GM21390 (cell line): ENCODE results near the gene SLC22A7.

ENCODE experiments used
- ATAC-seq: cut with Tn5 transposase; IDR thresholded peaks from one replicate; pipeline ENCODE4 v1.9.1; 2021; ENCODE audit not compliant: unreplicated experiment

Gene SLC22A7

DNA sequence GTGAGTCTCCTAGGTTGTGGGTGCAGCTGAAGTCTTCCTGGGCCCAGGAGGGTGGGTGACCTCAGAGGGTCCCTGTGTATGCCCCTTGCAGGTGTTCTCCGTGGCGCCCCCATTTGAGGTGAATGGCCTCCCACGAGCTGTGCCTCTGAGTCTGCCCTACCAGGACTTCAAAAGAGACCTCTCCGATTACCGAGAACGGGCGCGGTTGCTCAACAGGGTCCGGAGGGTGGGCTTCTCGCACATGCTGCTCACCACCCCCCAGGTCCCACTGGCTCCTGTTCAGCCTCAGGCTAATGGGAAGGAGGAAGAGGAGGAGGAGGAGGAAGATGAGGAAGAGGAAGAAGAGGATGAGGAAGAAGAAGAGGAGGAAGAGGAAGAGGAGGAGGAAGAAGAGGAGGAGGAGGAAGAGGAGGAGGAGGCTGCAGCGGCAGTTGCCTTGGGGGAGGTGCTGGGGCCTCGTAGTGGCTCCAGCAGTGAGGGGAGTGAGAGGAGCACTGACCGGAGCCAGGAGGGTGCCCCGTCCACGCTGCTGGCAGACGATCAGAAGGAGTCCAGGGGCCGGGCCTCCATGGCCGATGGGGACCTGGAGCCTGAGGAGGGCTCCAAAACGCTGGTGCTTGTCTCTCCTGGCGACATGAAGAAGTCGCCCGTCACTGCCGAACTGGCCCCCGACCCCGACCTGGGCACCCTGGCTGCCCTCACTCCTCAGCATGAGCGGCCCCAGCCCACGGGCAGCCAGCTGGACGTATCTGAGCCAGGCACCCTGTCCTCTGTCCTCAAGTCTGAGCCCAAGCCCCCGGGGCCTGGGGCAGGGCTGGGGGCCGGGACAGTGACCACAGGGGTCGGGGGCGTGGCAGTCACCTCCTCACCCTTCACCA lies 15.2 kb upstream of the SLC22A7 start:
- ATAC-seq: no peak

DNA sequence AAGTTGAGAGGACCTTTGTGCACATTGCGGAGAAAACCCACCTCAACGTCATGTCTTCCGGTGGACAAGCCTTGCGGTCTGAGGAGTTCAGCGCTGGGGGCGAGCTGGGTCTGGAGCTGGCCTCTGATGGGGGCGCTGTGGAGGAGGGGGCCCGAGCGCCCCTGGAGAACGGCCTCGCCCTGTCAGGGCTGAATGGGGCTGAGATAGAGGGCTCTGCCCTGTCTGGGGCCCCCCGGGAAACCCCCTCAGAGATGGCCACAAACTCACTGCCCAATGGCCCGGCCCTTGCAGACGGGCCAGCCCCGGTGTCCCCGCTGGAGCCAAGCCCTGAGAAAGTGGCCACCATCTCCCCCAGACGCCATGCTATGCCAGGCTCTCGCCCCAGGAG lies 14.6 kb upstream of the SLC22A7 start:
- no peak for ATAC-seq

DNA sequence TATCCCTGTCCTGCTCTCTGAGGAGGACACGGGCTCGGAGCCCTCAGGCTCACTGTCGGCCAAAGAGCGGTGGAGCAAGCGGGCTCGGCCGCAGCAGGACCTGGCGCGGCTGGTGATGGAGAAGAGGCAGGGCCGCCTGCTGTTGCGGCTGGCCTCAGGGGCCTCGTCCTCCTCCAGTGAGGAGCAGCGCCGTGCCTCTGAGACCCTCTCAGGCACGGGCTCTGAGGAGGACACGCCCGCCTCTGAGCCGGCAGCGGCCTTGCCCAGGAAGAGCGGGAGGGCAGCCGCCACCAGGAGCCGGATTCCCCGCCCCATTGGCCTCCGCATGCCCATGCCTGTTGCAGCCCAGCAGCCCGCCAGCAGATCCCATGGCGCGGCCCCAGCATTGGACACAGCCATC lies 14.2 kb upstream of the SLC22A7 start:
- ATAC-seq: no peak

DNA sequence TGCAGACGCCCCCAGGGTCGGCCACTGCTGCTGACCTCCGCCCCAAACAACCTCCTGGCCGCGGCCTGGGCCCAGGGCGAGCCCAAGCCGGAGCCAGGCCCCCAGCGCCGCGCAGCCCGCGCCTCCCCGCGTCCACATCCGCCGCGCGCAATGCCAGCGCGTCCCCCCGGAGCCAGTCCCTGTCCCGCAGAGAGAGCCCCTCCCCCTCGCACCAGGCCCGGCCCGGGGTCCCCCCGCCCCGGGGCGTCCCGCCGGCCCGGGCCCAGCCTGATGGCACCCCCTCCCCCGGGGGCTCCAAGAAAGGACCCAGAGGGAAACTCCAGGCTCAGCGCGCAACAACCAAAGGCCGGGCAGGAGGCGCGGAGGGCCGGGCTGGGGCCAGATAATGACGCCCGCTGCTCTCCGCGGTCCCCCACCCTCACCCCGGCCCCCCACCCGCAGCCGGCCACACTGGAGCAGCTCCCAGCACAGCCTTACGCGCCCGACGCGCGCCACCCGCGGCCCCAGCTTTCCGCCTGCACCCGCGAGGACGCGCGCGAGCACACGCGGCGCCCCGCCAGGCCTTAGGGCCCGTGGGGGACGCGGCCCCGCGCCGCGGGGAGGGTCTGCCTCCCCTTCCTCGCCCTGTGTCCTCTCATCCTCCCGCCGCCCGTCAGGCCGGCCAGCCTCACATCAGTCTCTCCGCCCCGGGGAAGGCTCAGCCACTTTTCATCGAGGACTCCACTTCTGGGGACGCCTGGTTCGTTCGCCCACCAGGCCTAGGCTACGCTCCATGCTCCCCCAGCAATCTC lies 12.9 kb upstream of the SLC22A7 start:
- no peak for ATAC-seq

DNA sequence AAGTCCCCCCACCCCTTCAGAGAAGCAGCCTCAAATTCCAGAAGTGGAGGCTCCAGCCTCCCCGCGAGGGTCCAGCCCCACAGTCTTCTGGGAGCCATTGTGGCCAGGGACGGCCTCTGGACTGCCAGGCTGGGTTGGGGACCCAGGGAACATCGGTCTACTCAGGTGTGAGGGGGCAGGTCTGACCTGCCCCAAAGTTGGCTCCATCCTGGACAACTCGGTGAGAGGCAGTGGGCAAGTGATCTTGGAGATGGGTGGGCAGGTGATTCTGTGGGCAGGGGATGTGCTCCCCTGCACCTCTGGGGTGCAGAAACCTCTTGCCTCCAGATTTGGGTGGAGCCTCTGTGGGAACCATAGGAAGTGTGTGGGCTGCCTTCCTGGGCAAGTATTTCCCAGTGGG lies 12.2 kb upstream of the SLC22A7 start:
- ATAC-seq: no peak

DNA sequence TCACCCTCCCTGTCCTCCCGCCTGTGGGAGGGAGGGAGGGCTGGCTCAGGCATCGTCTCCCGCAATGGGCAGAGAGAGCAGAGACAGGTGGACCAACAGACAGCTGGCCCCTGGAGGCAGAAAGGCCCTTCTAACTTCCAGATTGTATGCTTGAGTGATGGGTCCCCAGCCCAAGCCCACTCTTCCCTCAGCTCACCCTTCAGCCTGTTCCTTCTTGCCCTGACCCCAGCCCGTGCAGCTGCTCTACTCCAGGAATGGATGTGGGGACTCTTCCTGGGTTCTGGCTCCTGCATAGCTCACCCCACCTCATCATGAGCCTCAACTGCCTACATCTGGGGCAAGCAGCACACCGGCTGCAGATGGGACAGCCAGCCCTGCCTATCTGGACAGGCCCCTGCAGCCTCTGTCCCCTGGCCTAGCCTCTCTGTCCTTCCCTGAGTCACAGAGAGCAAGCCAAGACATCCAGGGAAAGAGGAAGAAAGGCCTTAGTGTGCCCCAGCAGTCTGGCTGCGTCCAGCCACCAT lies 11.5 kb upstream of the SLC22A7 start:
- ATAC-seq: no peak

DNA sequence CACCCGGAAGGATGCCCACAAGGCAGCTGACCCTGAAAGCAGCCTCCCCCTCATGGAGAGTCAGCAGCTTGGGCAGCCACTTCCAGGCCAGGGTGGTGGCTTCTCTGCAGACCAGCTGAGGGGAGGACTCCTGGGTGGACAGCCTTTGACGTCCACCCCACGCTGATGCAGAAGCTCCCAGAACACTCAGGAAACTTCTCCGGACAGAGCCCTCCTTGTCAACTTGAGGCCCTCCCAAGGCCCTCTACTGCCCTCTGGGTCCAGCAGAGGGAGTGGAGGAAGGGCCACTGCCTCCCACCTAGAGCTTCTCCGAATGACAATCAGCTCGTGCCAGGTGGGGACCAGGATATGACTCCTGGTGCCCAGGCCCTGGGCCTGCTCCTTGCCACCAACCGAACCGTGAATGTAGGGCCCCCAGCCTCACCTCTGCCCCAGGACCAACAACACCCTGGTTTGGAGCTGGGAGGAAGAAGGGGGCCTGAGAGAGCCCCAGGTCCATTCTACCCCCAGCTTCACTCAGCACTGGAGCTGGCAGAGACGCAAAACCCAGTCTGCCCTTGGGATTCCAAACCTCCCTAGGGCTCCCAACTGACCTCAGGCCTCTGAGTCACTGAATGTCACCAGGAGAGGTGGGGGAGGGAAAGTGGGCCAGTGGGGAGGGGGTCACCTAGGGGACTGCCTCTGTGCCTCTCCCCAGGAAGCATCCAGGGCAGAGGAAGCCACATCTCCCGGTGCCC lies 10.9 kb upstream of the SLC22A7 start:
- no peak for ATAC-seq

DNA sequence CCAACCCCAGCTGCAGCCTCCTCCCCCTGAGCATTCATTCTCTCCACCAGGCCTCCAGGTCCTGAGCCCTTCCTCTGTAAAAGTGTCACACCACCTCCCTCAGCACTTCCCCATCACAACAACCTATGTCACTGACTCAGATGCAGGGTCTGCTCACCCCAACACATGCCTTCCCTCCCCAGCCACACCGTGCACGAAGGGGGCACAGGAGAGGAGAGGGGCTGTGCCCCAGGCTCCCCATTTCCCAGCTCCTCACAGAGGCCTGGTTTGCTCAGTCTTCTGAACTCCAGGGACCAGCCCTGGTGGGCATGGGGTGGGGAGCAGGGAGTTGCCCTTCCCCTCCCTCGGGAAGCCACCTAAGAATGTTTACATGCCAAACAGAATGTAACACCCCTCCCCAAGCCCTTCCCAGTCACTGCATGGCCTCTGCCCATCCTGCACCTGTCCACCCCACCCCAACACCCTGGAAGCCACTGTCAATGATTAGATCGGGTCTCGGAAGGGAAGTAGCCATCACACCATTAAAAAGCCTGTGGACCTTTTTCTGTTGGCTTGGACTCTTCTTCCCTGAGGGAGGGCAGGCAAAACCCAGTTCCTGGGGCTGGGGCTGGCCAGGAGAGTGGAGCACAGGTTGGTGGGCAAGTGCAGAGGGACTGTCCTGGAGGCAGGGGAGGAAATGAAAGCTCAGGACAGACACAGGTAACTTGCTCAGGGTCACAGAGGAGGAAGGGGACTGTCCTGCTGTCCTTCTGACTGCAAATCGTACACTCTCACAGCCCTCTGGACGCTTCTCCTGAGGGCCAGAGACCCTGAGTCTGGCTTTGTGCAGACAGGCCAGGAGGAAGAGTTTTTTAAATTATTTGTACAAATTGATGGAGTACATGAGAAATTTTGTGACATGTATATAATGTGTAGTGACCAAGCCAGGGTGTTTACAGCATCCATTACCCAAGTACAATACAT lies 10.1 kb upstream of the SLC22A7 start:
- ATAC-seq: no peak

DNA sequence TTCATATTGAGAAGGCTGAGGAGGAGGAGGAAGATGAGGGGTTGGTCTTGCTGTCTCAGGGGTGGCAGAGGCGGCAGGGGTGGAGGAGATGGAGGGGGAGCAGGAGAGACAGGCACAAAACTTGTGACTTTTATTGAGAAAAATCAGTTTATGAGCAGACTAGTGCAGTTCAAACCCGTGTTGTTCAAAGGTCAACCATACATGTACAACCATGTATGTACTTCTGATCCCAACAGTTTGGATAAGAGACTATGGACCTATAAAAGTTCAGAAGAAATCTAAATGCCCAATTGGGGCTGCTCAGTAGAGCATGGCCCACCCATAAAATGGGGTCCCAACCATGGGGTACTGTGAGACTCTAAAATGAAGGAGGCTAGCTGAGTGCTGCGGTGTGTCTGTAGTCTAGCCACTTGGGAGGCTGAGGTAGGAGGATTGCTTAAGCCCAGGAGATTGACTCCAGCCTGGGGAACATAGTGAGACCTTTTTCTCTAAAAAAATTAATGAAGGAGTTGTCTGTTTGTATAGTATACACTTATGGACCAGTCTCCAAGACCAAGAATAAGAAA lies 7.6 kb upstream of the SLC22A7 start:
- ATAC-seq: no peak

DNA sequence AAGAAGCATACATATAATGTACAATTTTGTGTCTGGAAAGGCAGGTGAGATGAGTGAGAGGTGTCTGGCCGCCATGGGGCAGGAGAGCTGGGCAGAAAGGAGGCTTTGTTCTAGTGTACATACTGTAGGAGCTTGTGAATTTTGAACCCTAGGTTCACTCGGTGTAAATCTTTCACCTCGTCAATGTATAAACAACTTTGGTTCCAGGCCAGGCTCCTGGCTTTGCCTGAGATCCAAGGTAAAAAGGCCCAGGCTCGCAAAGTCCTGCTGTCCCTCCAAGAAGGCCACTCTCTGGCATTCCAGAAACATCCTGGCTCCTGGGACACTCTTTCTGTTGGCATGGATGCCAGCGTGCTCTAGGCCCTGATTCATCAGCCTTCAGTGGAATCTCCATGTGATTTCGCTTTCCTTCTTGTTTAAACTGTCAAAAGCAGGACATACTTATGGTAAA lies 7.1 kb upstream of the SLC22A7 start:
- no peak for ATAC-seq

DNA sequence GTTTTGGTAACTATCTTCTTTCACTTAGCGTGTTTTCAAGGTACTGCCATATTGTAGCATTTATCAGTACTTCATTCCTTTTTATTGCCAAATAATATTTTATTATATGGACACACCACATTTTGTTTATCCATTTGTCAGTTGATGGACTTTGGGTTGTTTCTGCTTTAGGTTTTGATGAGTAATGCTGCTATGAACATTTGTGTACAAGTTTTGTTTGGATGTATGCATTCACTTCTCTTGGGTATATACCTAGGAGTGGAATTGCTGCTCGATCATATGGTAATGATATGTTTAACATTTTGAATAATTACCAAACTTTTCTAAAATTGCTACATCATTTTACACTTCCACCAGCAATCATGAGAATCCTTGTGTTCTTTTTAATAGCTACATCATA lies 6.4 kb upstream of the SLC22A7 start:
- ATAC-seq: no peak

DNA sequence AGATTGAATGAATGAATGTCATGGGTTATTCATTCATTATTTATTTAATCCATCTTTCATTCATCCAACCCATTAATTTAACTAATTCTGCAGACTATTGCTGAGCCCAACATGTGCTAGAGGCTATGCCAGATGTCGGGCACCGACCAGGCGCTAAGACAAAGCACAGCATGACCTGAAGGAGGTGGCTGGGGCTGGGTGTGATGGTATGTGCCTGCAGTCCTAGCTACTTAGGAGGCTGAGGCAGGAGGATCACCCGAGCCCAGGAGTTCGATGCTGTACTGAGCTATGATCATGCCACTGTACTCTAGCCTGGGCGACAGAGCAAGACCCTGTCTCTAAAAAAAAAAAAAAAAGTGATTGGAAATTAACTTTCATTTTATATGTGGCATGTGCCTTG lies 5.7 kb upstream of the SLC22A7 start:
- no peak for ATAC-seq

DNA sequence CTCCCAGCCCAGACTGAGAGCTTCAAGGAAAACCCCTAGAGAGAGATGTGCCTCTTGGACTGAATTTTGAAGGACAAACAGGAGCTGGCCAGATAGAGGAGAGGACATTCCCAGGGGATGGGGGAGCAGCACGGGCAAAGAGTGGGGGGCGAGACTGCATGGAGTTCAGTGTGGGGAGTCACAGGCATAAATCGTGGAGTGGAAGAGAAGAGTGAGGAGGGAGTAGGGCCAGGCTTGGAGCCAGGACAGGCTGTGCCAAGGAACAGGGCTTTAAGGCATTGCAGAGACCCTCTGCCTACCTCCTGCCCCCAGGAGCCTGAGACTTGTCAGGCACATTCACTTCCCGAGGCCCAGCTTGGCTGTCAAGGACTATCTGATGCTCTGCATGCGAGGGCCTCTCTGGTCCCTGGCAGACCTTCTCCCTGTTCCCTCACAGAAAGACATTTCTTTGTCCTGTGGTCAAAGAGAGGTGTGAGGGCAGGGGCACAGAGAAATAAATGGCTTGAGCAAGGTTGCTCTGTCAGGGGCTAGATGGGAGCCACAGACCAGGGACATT lies 5.2 kb upstream of the SLC22A7 start:
- no peak for ATAC-seq

DNA sequence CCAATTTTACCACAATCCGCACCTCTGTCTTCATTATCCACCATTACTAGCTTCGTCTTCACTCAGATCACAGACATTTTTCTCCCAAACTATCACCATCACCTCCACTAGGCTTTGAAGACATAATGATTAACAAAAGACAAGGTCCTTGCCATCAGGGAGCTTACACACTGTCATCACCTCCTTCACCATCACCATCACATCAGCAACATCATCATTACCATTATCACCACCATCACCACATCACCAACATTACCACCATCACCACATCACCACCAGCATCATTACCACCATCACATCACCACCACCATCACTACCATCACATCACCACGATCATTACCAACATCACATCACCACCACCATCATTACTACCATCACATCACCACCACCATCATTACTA lies 4.4 kb upstream of the SLC22A7 start:
- no peak for ATAC-seq

DNA sequence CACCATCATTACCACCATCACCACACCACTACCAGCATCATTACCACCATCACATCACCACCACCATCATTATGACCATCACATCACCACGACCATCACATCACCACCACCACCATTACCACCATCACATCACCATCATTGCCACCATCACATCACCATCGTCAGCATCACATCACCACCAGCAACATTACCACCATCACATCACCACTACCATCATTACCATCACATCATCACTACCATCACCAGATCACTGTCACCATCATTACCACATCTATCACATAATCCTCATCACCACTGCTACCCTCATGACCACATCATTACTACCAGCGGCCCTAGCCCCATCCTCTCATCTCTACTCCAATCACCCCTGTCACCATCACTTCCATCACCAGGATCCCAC lies 3.5 kb upstream of the SLC22A7 start:
- no peak for ATAC-seq

DNA sequence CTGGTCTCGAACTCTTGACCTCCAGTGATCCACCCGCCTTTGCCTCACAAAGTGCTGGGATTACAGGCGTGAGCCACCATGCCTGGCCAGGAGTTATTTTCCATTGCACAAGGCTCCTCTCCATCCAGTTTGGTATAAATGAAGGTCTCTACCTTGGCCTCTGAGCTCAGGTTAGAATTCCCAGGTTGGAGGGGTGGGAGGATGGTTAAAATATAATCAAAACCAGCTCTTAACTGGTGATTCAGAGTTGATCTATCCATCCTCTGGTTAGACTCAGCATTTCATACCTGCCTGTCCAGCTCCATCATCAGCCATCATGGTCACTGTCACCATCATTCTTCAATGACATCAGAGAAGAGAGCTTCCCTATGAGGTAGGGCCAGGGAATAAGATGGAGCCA lies 2.6 kb upstream of the SLC22A7 start:
- no peak for ATAC-seq

DNA sequence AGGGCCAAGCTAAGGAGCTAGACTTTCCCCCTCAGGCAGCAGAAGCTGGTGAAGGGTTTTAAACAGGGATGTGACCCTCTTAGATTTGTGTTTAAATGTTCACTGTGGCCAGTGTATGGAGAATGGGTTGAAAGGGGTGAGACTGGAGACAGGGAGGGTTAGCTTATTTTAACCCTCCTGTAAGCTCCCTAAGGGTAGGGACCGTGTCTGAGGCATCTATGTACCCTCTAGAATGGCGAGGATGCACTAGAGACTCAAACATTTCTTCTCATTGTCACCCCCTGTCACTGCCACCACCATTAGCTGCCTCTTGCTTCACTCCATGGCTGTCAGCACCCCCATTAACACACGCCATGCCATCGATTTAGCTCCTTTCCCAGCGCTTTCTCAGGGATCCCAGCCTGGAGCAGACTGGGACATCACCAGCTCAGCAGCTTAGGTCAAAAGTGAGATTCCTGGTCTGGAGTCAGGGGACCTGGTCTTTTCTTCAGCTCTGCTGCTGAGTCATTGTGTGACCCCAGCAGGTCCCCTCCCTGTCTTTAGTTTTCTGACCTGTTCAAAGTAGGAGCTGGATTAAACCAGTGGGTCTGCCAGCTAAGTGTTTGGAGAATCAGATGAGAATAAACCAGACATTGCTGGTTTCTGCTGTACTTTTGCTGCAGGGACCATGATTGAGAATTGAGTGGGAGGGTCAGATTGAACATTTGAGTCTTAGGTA lies 1.1 kb upstream of the SLC22A7 start:
- ATAC-seq: no peak

DNA sequence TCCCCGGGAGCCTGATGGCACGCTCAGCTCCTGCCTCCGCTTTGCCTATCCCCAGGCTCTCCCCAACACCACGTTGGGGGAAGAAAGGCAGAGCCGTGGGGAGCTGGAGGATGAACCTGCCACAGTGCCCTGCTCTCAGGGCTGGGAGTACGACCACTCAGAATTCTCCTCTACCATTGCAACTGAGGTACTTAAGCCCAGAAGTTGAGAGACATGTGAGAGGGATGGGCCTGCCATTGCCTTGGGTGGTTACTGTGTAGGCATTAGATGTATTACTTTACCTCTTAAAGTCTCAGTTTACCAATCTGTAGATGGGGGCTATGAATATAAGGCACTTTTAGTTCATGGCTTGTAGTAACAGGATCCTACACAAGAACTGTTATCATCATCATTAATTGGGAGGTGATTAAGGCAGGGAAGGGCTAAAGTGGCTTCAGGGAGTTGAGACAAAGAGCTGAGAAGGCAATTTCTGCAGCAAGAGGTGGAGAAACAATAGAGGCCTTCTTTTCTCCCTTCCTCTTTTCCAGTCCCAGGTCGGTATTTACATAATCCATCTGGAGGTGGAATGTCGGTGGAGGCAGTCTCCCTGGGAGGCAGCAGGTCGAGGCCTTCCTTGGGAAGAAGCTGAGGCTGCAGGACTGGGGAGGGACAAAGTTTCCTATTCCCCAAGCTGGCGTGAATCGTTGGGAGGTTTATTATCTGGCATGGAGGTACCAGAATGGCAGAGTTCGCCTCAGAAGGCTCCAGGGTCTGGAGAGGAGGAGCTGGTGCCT lies 691 bp downstream of the SLC22A7 start:
- no peak for ATAC-seq
